Epithelial cell of proximal tubule (primary cell): ENCODE data around the gene FLT3. TPM values are rescaled to one million over a fixed set of nuclear protein-coding genes. Genes with fewer than 3 reads are reported as not detected.
"Not testable (repeated sequence)": the region's sequence is repeated elsewhere in the genome, so short reads cannot be mapped to it uniquely, and the experiment has no call there.

Source experiments
- DNase-seq: peaks from one replicate; pipeline ENCODE4 v3.0.0-alpha.2; 2011; ENCODE audit warnings: low read depth
- H3K4me3 ChIP-seq: 2 replicates; pipeline ENCODE4 v1.5.1; 2011; ENCODE audit warnings: low read depth, mild to moderate bottlenecking, low read length
- total RNA-seq: library from RNA; depleted of rRNA; stranded (reverse); fragments of >200 nt; gene quantifications from 2 replicates; pipeline ENCODE4 v1.2.3, GENCODE V29; 2015
- TF ChIP-seq, protein P1 (sequence below): conservative IDR thresholded peaks from 2 replicates; pipeline ENCODE4 v1.5.1; 2012; ENCODE audit warnings: low read depth, mild to moderate bottlenecking, low read length

Gene FLT3
- total RNA-seq, 1 donor from 2014 or later = 0.58 TPM

DNA sequence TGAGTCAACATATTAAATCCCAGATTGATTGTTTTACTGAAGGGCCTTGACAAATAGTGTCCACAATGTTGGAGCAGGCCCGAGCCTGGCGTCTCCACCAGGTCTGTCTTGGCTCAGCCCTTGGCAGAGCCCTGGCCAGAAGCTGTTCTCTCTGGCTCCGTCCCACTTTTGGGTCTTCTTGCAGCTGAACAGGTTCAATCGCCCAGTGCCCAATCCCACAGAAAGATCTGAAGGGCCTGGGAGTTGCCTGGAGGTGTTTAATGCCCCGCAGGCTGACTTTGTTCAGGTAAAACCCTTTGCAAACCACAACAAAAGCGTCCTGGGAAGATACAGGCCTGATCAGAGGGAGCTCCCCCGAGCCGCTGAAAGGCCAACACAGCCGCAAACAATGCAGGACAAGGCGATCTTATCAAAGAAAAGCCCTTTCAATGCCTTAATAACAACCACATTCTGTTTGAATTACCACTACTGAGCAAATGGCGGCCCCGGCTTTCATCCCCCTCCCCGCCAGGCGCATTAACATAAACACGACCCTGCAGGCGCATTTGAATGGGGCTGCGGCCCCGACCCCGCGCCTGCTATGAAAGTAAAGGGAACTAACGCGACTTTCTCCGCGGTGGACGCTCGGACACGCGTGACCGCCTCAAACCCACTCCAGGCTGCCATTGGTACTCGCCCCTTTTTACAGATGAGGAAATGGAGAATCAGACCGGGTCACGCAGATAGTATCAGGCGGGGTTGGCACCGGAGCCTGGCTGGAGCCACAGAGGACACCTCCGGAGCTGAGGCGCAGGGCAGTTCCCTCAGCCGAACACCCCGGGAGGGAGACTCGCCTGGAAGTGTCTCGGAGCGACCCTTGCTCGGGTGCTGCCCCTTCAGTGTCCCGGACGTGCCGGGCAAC, 134.4 kb downstream of the FLT3 start:
- no peak for DNase-seq
- TF ChIP-seq, protein P1, sequence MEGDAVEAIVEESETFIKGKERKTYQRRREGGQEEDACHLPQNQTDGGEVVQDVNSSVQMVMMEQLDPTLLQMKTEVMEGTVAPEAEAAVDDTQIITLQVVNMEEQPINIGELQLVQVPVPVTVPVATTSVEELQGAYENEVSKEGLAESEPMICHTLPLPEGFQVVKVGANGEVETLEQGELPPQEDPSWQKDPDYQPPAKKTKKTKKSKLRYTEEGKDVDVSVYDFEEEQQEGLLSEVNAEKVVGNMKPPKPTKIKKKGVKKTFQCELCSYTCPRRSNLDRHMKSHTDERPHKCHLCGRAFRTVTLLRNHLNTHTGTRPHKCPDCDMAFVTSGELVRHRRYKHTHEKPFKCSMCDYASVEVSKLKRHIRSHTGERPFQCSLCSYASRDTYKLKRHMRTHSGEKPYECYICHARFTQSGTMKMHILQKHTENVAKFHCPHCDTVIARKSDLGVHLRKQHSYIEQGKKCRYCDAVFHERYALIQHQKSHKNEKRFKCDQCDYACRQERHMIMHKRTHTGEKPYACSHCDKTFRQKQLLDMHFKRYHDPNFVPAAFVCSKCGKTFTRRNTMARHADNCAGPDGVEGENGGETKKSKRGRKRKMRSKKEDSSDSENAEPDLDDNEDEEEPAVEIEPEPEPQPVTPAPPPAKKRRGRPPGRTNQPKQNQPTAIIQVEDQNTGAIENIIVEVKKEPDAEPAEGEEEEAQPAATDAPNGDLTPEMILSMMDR = no peak
- no peak overlapping the region for H3K4me3 ChIP-seq

DNA sequence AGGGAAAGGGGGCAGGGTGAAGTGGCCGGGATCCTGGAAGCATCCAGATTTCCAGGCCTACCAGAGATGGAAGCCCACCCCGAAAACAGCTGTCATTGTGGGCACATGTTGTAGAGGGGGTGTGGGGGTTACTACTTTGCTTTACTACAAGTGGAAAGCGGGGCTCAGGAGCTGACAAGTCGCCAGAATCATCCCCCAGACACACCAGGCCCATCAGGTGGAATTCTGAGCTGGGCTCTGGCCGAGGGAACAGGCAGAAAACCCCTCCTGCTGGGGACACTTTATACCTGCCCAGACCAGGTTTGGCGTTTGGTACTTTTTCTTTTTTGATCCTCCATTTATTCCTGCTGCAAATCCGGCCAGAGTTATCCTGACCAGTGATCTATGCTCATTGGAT, 135.0 kb downstream of the FLT3 start:
- TF ChIP-seq, protein P1 = no peak
- no peak for DNase-seq
- H3K4me3 ChIP-seq = no peak overlapping the region

DNA sequence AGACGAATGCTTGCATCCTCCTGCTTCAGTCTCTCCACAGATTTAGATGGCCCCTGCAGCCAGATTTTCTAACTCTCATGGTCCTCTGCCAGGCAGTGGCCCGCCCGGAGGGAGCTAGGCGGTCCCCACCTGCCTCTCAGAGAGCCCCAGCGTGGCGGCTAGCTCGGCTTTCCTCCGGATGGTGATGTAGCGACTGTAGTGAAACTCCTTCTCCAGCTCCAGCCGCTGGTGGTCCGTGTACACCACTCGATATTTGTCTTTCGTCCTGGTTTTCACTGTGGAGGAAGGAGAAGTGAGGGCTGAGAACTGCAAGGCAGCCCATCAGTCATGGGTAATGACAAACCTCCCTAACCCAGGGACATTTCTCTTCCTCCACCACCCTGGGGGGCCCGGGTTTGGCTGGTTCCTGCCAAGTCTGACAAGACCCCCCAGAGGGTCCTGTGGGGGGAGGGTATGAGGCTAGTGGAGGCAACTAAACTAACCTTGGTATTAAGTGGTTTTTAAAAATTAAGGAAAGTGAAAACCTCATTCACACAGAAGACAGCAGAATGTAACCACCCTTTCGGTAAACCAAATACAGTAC, 135.5 kb downstream of the FLT3 start:
- TF ChIP-seq, protein P1 = no peak
- DNase-seq = no peak
- H3K4me3 ChIP-seq = no peak overlapping the region

DNA sequence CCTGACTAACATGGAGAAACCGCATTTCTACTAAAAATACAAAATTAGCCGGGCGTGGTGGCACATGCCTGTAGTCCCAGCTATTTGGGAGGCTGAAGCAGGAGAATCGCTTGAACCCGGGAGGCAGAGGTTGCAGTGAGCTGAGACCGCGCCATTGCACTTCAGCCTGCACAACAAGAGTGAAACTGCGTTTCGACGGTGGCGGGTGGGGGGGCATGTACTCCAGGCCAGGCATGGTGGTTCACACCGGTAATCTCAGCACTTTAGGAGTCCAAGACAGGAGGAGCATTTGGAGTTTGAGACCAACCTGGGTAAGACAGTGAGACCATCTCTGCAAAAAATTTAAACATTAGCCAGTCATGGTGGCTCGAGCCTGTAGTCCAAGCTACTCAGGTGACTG, 136.2 kb downstream of the FLT3 start:
- DNase-seq, H3K4me3 ChIP-seq: not testable (repeated sequence)

DNA sequence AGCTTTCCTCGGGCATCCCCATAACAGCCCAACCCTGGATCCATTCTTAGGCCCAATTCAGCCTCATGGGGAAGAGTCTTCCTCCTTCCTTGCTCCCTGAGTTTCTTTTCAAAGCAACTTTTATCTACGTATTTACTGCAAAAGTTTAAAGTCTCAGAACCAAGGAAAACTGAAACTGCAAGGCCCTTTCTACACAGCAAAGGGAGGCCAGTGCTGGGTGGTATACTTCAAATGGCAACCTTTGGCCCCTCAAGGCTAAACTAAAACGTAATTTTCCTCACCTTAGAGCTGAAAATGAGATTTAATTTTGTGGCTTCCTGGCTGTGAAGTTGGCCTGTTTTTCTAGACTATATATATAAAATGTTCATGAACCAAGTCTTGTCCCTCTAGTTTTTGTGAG, 136.9 kb downstream of the FLT3 start:
- TF ChIP-seq, protein P1 = no peak
- H3K4me3 ChIP-seq = no peak overlapping the region
- no peak for DNase-seq

DNA sequence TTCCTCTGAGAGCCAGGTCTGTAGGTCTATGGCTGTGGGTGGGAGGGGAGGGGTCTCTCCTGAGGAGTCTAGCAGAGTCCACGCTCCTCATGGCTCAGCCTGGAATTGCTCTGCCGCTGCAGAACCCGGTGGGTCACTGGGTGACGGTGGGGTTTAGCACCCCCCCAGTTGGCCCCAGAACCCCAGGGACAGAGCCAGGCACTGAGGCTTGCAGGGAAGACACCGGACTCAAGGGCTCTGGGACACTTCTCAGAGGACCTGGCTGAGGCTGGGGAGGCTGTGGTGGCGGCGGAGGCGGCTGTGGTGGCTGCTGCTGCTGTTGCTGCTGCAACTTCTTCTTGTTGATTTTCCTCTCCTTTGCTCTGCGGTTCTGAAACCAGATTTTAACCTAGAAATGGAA, 137.4 kb downstream of the FLT3 start:
- TF ChIP-seq, protein P1 = no peak

DNA sequence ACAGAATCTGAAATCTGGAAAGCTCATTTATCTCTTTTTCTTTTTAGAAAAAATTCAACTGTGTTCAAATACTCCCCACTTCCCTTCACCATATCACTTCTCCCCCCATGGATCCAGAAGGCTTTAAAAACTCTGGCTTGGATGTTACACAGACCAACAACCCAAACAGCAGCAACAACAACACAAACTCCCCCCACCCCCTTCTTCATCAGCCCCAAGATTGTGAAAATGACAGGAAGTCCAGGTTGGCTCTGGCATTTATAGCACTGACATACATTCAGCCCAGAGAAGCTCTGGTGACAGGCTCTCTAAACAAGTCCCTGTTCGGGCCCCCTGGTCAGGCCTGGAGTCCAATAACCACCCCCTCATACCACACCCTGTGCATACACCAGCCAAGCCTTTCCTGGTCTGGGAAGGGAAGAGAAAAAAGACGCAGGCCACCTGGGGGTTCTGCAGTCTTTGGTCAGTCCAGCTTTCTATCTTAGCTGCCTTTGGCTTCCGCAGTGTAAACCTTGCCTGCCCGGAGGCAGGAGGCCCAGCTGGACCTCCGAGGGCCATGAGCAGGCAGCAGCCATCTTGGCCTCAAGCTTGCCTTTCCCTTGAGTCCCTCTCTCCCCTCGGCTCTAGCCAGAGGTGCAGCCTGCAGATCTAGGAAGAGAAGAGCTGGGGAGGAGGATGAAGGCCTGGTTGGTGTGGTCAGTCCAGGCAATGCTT, 138.1 kb downstream of the FLT3 start:
- TF ChIP-seq, protein P1 = no peak
- H3K4me3 ChIP-seq = no peak overlapping the region
- DNase-seq = no peak

More for the DNA sequence above, 137.4 kb downstream of the FLT3 start:
- DNase-seq = no peak
- H3K4me3 ChIP-seq = no peak overlapping the region
